IMR-90 (cell line): ENCODE results near the gene KCNE2. TPM values are rescaled to one million over a fixed set of nuclear protein-coding genes. Genes with fewer than 3 reads are reported as not detected.
"Not testable (repeated sequence)": the region's sequence is repeated elsewhere in the genome, so short reads cannot be mapped to it uniquely, and the experiment has no call there.

Experiments used
- ATAC-seq: fragments of 200-7000 bp; cut with Tn5 transposase; 2 replicates; pipeline ENCODE4 v1.9.1; 2020; ENCODE audit warnings: low read depth, mild to moderate bottlenecking, moderate library complexity
- BruUV-seq: library from RNA; stranded (reverse); fragments of 400-500 nt; replicated peaks from 2 replicates; lab custom pipeline; 2021; lab: Mats Ljungman, UMichigan
- CTCF ChIA-PET: fragments of 300-600 bp; formaldehyde crosslinking; extraction: SDS; loops from one replicate; lab custom pipeline; 2021; ENCODE audit warnings: antibody characterized with exemption; lab: Yijun Ruan, JAX
- POLR2A ChIA-PET: fragments of 300-600 bp; sonication (Branson Sonifier 250); formaldehyde crosslinking; loops from one replicate; lab custom pipeline; 2022; ENCODE audit warnings: antibody characterized with exemption; ENCODE audit not compliant: unreplicated experiment; lab: Charles Lee
- DNase-seq: peaks from one replicate; pipeline ENCODE4 v3.0.0; 2013
- H2AFZ ChIP-seq: replicated peaks from 2 replicates; pipeline ENCODE3; 2013; ENCODE audit warnings: low read length, mild to moderate bottlenecking; ENCODE audit not compliant: poor library complexity
- H2AK5ac ChIP-seq: 2 replicates; pipeline ENCODE4 v1.6.1; 2013; ENCODE audit warnings: low read depth, low read length, inconsistent platforms
- H2AK9ac ChIP-seq: replicated peaks from 2 replicates; pipeline ENCODE3; 2013; ENCODE audit warnings: mild to moderate bottlenecking, low read depth, low read length, moderate library complexity; ENCODE audit not compliant: poor library complexity
- H2BK120ac ChIP-seq: 2 replicates; pipeline ENCODE4 v1.6.1; 2013; ENCODE audit warnings: low read depth, low read length, inconsistent platforms
- H2BK15ac ChIP-seq: 3 replicates; pipeline ENCODE4 v1.6.1; 2013; ENCODE audit warnings: low read depth, low read length, inconsistent platforms
- H2BK20ac ChIP-seq: 2 replicates; pipeline ENCODE4 v1.6.1; 2013; ENCODE audit warnings: low read depth, mild to moderate bottlenecking, inconsistent platforms, low read length, moderate library complexity
- H2BK5ac ChIP-seq: 2 replicates; pipeline ENCODE4 v1.6.1; 2013; ENCODE audit warnings: mild to moderate bottlenecking, low read depth, low read length, inconsistent platforms; ENCODE audit not compliant: poor library complexity, severe bottlenecking
- H3K14ac ChIP-seq: replicated peaks from 2 replicates; pipeline ENCODE4 v1.6.1; 2013; ENCODE audit warnings: low read depth, low read length, inconsistent platforms
- H3K18ac ChIP-seq: 2 replicates; pipeline ENCODE4 v1.6.1; 2013; ENCODE audit warnings: low read depth, low read length, control low read depth
- H3K23ac ChIP-seq: 2 replicates; pipeline ENCODE4 v1.6.1; 2013; ENCODE audit warnings: low read depth, low read length, inconsistent platforms
- H3K27ac ChIP-seq: 2 replicates; pipeline ENCODE4 v1.5.1; 2013; ENCODE audit warnings: mild to moderate bottlenecking, control low read depth, low read length; ENCODE audit not compliant: insufficient read depth
- H3K27me3 ChIP-seq: 2 replicates; pipeline ENCODE4 v1.6.1; 2013; ENCODE audit warnings: low read length; ENCODE audit not compliant: control insufficient read depth, insufficient read depth
- H3K36me3 ChIP-seq: 2 replicates; pipeline ENCODE4 v1.6.1; 2013; ENCODE audit warnings: low read length, mixed read lengths; ENCODE audit not compliant: control insufficient read depth, insufficient read depth
- H3K4ac ChIP-seq: 2 replicates; pipeline ENCODE4 v1.6.1; 2013; ENCODE audit warnings: low read depth, low read length, inconsistent platforms
- H3K4me1 ChIP-seq: 2 replicates; pipeline ENCODE4 v1.6.1; 2013; ENCODE audit warnings: low read length, mixed read lengths; ENCODE audit not compliant: control insufficient read depth, insufficient read depth
- H3K4me2 ChIP-seq: 2 replicates; pipeline ENCODE4 v1.6.1; 2013; ENCODE audit warnings: low read depth, mild to moderate bottlenecking, control low read depth, low read length, moderate library complexity
- H3K4me3 ChIP-seq: 2 replicates; pipeline ENCODE4 v1.5.1; 2013; ENCODE audit warnings: low read depth, mild to moderate bottlenecking, control low read depth, low read length, moderate library complexity; ENCODE audit not compliant: insufficient read depth
- H3K56ac ChIP-seq: 2 replicates; pipeline ENCODE4 v1.6.1; 2013; ENCODE audit warnings: low read length, inconsistent platforms; ENCODE audit not compliant: insufficient read depth; ENCODE audit errors: extremely low read depth
- H3K79me1 ChIP-seq, 2 experiments: 2 replicates each; pipeline ENCODE4 v1.6.1; 2013; ENCODE audit warnings: low read length in 2 of 2, inconsistent platforms in 1 of 2, low read depth in 1 of 2
- H3K9ac ChIP-seq: 2 replicates; pipeline ENCODE4 v1.6.1; 2013; ENCODE audit warnings: low read depth, low read length, control low read depth
- H3K9me1 ChIP-seq: 2 replicates; pipeline ENCODE4 v1.6.1; 2013; ENCODE audit warnings: low read length, inconsistent platforms; ENCODE audit not compliant: insufficient read depth
- H3K9me3 ChIP-seq: 2 replicates; pipeline ENCODE4 v1.6.1; 2013; ENCODE audit warnings: low read length; ENCODE audit not compliant: control insufficient read depth, insufficient read depth
- H4K20me1 ChIP-seq: 2 replicates; pipeline ENCODE4 v1.6.1; 2013; ENCODE audit warnings: low read length, inconsistent platforms; ENCODE audit not compliant: insufficient read depth
- H4K5ac ChIP-seq: 2 replicates; pipeline ENCODE4 v1.6.1; 2013; ENCODE audit warnings: mild to moderate bottlenecking, low read depth, low read length, control low read depth
- H4K8ac ChIP-seq, 2 experiments: 2 replicates each; pipeline ENCODE4 v1.6.1; 2013; ENCODE audit warnings: low read depth in 2 of 2, low read length in 2 of 2, control low read depth in 1 of 2, inconsistent platforms in 1 of 2
- H4K91ac ChIP-seq: 2 replicates; pipeline ENCODE4 v1.6.1; 2013; ENCODE audit warnings: low read depth, low read length, inconsistent platforms; ENCODE audit not compliant: insufficient read depth
- WGBS, 2 experiments: methylation state at CpG; one replicate each; pipeline versions ENCODE4 v1.1.5 to v1.1.7; 2013; ENCODE audit warnings: missing lambda C conversion rate in 2 of 2; ENCODE audit not compliant: insufficient read length in 1 of 2; ENCODE audit errors: extremely low coverage in 2 of 2; 5-methylcytosine and 5-hydroxymethylcytosine counted together
- dilution Hi-C: fragments of 300-500 bp; cut with HindIII; formaldehyde crosslinking; loops from one replicate; pipeline ENCODE4 v1.14.3; 2018; ENCODE audit warnings: low sequenced_read_pairs; ENCODE audit not compliant: unreplicated experiment
- in situ Hi-C: fragments of 300-500 bp; cut with MboI; formaldehyde crosslinking; loops from 3 replicates; pipeline ENCODE4 v1.14.3; 2019; ENCODE audit warnings: low sequenced_read_pairs, inconsistent platforms, mixed read lengths
- intact Hi-C: fragments of 100-400 bp; cut with micrococcal nuclease; formaldehyde crosslinking; loops from 2 replicates; pipeline ENCODE4 v1.10.0; 2022
- polyA plus RNA-seq, 3 experiments: library from polyadenylated mRNA; depleted of rRNA; stranded (reverse); fragments of >200 nt; gene quantifications; 2 replicates each; pipeline ENCODE4 v1.2.3, GENCODE V29; 2012; ENCODE audit warnings: low replicate concordance in 1 of 3
- total RNA-seq: library from RNA; depleted of rRNA; stranded (reverse); fragments of >200 nt; gene quantifications from 2 replicates; pipeline ENCODE4 v1.2.3, GENCODE V29; 2012

The KCNE2 gene
- total and polyA plus RNA-seq, 2 of the 4 experiments (the other 2 are of a cell fraction) = not detected

DNA sequence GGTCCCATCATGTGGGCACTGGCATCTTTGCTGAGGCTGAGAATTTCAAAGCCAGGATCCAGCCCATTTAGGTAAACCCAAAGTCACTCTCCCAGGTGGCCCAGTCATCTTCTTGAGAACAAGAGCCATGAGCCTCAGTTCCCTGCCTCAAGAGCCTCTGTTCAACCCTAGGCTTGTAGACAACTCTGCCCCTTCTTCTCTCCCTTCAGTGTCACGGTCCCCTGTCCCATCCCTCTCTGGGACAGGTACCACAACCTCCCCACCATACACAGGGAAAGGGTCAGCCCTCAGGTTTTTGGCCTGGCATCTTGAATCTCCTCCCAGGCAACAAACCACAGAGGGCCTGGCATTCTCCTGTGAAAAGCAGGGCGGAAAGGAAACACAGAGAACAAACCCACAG is 41.9 kb downstream of the KCNE2 start:
- in situ Hi-C loops, H3K18ac ChIP-seq, BruUV-seq, H3K56ac ChIP-seq, H2AFZ ChIP-seq, dilution Hi-C loops, H3K9me1 ChIP-seq, H2AK5ac ChIP-seq, intact Hi-C loops, H2BK120ac ChIP-seq, H2BK20ac ChIP-seq, H3K79me1 ChIP-seq, H4K8ac ChIP-seq, H3K9me3 ChIP-seq, H3K14ac ChIP-seq, H2AK9ac ChIP-seq, DNase-seq, H3K23ac ChIP-seq, H3K4ac ChIP-seq, H3K27me3 ChIP-seq, H2BK15ac ChIP-seq, H4K91ac ChIP-seq, H2BK5ac ChIP-seq, H3K36me3 ChIP-seq, H4K20me1 ChIP-seq, H3K4me3 ChIP-seq, H3K4me2 ChIP-seq, CTCF ChIA-PET, H3K27ac ChIP-seq, H3K4me1 ChIP-seq, H3K9ac ChIP-seq, POLR2A ChIA-PET, ATAC-seq, H4K5ac ChIP-seq: not testable (repeated sequence)
- no CpG with 5 or more reads among the region's 2 CpGs for WGBS, 2 experiments

DNA sequence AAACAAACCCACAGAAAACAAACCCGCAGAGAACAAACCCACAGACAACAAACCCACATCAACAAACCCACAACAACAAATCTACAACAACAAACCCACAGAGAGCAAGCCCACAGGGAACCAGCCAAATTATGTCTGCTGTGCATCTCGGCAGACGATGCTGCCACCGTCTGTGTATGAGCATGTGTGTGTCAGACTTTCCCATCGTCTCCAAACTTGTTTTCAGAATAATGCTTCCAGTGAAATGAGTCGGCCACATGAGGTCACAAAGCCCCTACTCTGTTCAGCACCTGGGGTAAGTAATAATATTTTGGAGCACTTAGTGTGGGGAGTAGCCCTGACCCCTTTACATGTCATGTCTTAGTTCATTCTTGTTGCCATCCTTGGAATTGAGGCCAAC is 42.3 kb downstream of the KCNE2 start:
- ATAC-seq, H3K27ac ChIP-seq, H4K5ac ChIP-seq, H2AK9ac ChIP-seq, H3K23ac ChIP-seq, intact Hi-C loops, dilution Hi-C loops, H2BK20ac ChIP-seq, H3K14ac ChIP-seq, H3K4ac ChIP-seq, H3K36me3 ChIP-seq, BruUV-seq, H2BK15ac ChIP-seq, H4K20me1 ChIP-seq, H4K8ac ChIP-seq, H3K79me1 ChIP-seq, H2BK5ac ChIP-seq, H3K18ac ChIP-seq, H2AK5ac ChIP-seq, H3K9me3 ChIP-seq, H3K56ac ChIP-seq, H2AFZ ChIP-seq, H3K9ac ChIP-seq, in situ Hi-C loops, H3K4me2 ChIP-seq, H3K27me3 ChIP-seq, H2BK120ac ChIP-seq, H3K4me3 ChIP-seq, H3K9me1 ChIP-seq, DNase-seq, H4K91ac ChIP-seq, CTCF ChIA-PET, POLR2A ChIA-PET, H3K4me1 ChIP-seq: not testable (repeated sequence)
- no CpG with 5 or more reads among the region's 6 CpGs for WGBS, 2 experiments
